ENCODE measurements around the gene PSPH. TPM values are rescaled to one million over a fixed set of nuclear protein-coding genes. Genes with fewer than 3 reads are reported as not detected.

PSPH gene
- total and polyA plus RNA-seq, 10 of the 15 experiments (the other 5 are each of a cell fraction or from before 2014, with no cell fraction given): 5.2 to 36.4 (median 23.9) TPM

DNA sequence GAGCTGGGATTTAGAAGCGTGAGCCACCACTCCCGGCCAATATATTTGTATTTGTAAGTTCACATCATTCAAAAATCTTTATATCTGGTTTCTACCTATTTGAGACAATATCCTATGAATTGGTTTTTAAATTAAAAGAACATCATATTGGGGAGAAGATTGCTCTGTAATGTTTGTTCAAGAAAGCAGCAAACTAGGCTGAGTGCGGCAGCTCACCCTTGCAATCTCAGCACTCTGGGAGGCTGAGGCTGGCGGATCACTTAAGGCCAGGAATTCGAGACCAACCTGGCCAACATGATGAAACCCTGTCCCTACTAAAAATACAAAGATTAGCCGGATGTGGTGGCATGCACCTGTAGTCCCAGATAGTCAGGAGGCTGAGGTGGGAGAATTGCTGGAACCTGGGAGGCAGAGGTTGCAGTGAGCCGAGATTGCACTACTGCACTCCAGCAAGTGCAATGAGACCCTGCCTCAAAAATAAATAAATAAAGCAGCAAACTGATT, 77.4 kb downstream of the PSPH start (continued):
- TF ChIP-seq, protein P1, sequence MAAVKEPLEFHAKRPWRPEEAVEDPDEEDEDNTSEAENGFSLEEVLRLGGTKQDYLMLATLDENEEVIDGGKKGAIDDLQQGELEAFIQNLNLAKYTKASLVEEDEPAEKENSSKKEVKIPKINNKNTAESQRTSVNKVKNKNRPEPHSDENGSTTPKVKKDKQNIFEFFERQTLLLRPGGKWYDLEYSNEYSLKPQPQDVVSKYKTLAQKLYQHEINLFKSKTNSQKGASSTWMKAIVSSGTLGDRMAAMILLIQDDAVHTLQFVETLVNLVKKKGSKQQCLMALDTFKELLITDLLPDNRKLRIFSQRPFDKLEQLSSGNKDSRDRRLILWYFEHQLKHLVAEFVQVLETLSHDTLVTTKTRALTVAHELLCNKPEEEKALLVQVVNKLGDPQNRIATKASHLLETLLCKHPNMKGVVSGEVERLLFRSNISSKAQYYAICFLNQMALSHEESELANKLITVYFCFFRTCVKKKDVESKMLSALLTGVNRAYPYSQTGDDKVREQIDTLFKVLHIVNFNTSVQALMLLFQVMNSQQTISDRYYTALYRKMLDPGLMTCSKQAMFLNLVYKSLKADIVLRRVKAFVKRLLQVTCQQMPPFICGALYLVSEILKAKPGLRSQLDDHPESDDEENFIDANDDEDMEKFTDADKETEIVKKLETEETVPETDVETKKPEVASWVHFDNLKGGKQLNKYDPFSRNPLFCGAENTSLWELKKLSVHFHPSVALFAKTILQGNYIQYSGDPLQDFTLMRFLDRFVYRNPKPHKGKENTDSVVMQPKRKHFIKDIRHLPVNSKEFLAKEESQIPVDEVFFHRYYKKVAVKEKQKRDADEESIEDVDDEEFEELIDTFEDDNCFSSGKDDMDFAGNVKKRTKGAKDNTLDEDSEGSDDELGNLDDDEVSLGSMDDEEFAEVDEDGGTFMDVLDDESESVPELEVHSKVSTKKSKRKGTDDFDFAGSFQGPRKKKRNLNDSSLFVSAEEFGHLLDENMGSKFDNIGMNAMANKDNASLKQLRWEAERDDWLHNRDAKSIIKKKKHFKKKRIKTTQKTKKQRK (IDR thresholded peaks at IDR 0.05; ENCODE audit: low read depth, low read length): no peak
- TF ChIP-seq ASH2L (IDR thresholded peaks at IDR 0.05; ENCODE audit: borderline replicate concordance, low read depth) (no peak), YBX1 (IDR thresholded peaks at IDR 0.05) (no peak), ZNF217 (IDR thresholded peaks at IDR 0.05) (no peak), HDGF (IDR thresholded peaks at IDR 0.05) (no peak), ATF7 (IDR thresholded peaks at IDR 0.05; ENCODE audit: low read depth) (no peak), NFXL1 (IDR thresholded peaks at IDR 0.05; ENCODE audit: borderline replicate concordance) (no peak), JUND (IDR thresholded peaks at IDR 0.05; ENCODE audit: low read depth, low read length) (no peak)
- TF ChIP-seq, protein P2, sequence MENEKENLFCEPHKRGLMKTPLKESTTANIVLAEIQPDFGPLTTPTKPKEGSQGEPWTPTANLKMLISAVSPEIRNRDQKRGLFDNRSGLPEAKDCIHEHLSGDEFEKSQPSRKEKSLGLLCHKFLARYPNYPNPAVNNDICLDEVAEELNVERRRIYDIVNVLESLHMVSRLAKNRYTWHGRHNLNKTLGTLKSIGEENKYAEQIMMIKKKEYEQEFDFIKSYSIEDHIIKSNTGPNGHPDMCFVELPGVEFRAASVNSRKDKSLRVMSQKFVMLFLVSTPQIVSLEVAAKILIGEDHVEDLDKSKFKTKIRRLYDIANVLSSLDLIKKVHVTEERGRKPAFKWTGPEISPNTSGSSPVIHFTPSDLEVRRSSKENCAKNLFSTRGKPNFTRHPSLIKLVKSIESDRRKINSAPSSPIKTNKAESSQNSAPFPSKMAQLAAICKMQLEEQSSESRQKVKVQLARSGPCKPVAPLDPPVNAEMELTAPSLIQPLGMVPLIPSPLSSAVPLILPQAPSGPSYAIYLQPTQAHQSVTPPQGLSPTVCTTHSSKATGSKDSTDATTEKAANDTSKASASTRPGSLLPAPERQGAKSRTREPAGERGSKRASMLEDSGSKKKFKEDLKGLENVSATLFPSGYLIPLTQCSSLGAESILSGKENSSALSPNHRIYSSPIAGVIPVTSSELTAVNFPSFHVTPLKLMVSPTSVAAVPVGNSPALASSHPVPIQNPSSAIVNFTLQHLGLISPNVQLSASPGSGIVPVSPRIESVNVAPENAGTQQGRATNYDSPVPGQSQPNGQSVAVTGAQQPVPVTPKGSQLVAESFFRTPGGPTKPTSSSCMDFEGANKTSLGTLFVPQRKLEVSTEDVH (IDR thresholded peaks at IDR 0.05; ENCODE audit: low read depth, partially characterized antibody): no peak
- TF ChIP-seq, protein P3, sequence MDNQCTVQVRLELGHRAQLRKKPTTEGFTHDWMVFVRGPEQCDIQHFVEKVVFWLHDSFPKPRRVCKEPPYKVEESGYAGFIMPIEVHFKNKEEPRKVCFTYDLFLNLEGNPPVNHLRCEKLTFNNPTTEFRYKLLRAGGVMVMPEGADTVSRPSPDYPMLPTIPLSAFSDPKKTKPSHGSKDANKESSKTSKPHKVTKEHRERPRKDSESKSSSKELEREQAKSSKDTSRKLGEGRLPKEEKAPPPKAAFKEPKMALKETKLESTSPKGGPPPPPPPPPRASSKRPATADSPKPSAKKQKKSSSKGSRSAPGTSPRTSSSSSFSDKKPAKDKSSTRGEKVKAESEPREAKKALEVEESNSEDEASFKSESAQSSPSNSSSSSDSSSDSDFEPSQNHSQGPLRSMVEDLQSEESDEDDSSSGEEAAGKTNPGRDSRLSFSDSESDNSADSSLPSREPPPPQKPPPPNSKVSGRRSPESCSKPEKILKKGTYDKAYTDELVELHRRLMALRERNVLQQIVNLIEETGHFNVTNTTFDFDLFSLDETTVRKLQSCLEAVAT (IDR thresholded peaks at IDR 0.05): no peak

Measured in GM12878 (cell line).